Measurements from ENCODE around the gene TRIM27.

- TF ChIP-seq EZH2 (IDR thresholded peaks at IDR 0.05; ENCODE audit: borderline replicate concordance) (no peak), CTCF (IDR thresholded peaks at IDR 0.05; ENCODE audit: poor library complexity) (no peak)
These were observed 45.3 kb upstream of the TRIM27 start for GRCh38 chr6:28969129-28969528.

Measured in hepatocyte (in vitro differentiated cells).